ENCODE data around the gene HRK.

HRK gene

DNA sequence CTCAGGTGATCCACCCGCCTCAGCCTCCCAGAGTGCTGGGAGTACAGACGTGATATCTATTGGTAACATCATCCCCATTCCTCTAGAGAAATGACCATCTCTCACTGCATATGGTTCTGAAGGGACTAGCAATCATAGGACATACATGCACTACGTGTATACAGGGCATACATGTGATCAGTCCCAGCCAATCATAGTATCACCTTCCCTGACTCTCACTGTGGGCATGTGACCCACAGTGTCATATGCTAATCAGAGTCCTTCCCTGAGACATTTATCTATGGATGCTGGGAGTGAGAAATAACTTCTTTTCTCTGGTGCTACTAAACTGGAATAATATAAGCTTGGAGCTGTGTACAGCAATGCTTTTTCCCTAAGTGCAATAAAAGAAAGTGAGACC, 17.4 kb upstream of the HRK start:
- no peak for DNase-seq (ENCODE audit: low read depth, low spot score)

- no peak for DNase-seq (ENCODE audit: low read depth, low spot score)
These were observed 16.2 kb upstream of the HRK start for GRCh38 chr12:116897476-116897875.

GRCh38 chr12:116896411-116896924, 15.2 kb upstream of the HRK start:
- DNase-seq (ENCODE audit: low read depth, low spot score) = no peak

DNA sequence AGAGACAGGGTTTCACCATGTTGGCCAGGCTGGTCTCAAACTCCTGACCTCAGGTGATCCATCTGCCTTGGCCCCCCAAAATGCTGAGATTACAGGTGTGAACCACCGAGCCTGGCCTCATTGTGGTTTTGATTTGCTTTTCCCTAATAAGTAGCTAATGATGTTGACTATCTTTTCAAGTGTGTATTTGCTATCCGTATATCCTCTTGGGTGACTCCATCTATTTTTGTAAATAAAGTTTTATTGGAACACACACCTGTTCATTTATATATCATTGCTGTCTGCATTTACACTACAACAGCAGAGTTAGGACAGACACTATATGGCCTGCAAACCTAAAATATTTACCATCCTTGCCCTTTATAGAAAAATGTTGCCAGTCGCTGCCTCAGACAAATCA, 13.7 kb upstream of the HRK start:
- DNase-seq (ENCODE audit: low read depth, low spot score) = no peak

DNA sequence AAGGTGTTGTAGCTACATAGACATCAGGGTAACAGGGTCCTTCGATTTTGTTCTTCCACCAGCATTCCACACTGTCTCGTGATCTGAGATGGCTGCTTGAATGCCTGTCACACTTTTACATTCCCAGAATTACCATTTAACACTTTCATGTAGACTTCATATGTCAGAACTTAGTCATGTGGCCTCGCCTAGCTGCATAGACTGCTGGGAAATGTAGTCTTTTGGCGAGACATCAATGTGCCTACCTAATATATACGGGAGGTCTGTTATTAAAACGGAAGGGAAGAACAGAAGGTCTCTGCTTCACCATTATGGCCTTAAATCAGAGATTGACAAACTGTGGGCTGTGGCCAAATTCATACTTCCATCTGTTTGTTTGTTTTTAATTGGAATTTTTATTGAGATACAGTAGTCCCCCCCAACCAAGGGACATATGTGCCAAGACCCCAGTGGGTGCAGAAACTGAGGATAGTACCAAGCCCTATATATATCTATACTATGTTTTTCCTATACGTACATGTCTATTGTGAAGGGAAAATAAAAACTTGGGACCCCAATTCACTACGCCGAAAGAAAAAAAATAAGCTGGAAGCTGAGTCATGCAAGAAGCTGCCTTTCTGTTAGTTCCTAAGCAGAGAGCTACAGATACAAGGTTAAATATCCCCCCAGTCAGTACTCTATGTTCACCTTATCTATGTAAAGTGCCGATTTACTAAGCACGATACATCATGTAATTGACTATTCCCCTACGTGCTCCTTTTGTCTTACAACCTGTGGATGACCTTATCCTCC, 11.3 kb upstream of the HRK start:
- DNase-seq (ENCODE audit: low read depth, low spot score) = no peak

GRCh38 chr12:116891019-116891418, 9.8 kb upstream of the HRK start:
- DNase-seq (ENCODE audit: low read depth, low spot score) = no peak

DNA sequence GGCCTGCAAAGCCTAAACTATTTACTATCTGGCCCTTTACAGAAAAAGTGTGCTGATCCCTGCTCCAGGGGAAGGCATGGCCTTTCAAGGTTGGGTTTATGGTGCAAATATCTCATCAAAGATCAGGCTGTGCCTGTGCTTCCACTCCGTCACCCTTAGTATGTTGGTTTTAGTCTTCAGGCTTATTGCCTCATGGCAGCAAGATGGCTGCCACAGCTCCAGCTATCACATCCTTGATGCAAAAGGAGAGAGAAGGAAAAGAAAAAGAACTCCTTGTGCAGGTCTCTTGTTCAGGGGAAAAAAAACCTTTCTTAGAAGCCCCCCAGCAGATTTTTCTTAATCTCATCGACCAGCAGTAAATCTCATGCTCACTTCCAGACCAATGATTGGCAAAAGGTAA, 9.1 kb upstream of the HRK start:
- DNase-seq (ENCODE audit: low read depth, low spot score) = no peak

GRCh38 chr12:116887897-116888296, 6.7 kb upstream of the HRK start:
- DNase-seq (ENCODE audit: low read depth, low spot score) = no peak

GRCh38 chr12:116887244-116887643, 6.0 kb upstream of the HRK start:
- no peak for DNase-seq (ENCODE audit: low read depth, low spot score)

DNA sequence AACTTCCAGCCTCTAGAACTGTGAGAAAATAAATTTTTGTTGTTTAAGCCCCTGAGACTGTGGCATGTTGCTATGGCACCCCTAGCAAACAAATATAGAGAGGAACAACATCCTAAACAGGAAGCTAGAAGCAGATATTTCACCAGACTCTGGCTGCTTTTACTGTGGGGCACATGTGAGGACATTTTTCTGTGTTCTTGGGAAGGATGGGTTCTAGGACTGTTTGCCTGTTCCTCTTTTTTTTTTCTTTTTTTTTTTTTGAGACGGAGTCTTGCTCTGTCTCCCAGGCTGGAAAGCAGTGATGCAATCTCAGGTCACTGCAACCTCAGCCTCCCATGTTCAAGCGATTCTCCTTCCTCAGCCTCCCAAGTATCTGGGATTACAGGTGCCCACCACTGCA, 4.2 kb upstream of the HRK start:
- DNase-seq (ENCODE audit: low read depth, low spot score) = no peak

- no peak for DNase-seq (ENCODE audit: low read depth, low spot score)
These were observed 3.6 kb upstream of the HRK start for GRCh38 chr12:116884871-116885270.

DNA sequence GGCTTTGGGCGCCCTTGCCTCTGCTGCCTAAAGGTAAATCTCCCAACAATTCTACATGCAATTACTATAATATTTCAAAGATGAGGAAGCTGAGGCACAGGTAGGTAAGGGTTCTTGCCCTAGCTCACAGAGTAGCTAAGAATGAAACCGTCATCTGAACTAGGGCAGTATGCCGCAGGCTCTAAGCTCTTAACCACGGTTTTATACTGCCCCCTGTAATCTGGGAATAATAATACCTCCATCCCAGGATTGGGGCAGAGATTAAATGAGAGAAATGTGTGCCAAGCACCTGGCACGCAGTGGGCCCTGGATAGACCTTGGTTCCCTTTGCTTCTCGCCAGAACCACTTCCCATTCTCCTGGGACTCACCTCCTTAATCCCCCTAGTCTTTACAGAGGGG, 1.5 kb upstream of the HRK start:
- DNase-seq (ENCODE audit: low read depth, low spot score) = no peak

DNA sequence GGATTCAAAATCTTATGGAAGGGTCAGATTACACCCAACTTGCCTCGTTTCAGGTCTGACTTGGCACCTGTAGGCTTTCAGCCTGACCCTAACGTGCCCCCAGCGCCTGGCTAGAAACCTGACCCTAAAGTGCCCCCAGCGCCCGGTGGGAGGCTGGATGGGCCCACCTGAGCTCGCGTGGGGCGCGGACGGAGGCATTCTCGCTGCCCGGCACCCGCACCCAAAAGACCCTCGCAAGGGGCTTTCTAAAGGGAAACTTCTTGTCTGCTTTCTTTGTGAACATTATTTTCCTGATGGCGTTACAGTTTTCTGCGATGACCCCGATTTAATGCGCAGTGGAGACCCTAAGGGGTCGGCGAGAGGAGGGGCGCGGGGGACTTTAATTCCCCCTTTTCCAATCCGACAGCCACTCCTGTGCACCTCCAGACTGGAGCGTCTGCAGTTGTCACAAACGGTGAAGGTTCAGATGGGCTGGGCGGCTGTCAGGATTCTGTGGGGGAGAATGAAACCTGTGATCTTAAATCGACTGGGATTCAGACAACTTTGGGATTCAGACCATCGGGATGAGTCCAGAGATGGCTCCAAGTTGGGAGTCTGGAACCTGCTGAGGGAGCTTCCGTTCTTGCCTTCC, 751 bp upstream of the HRK start:
- no peak for DNase-seq (ENCODE audit: low read depth, low spot score)

- peak; percentile 77 for DNase-seq (ENCODE audit: low read depth, low spot score)
These were observed 370 bp downstream of the HRK start for GRCh38 chr12:116880817-116881324.

- no peak for DNase-seq (ENCODE audit: low read depth, low spot score)
These were observed 926 bp downstream of the HRK start for GRCh38 chr12:116880213-116880816.

DNA sequence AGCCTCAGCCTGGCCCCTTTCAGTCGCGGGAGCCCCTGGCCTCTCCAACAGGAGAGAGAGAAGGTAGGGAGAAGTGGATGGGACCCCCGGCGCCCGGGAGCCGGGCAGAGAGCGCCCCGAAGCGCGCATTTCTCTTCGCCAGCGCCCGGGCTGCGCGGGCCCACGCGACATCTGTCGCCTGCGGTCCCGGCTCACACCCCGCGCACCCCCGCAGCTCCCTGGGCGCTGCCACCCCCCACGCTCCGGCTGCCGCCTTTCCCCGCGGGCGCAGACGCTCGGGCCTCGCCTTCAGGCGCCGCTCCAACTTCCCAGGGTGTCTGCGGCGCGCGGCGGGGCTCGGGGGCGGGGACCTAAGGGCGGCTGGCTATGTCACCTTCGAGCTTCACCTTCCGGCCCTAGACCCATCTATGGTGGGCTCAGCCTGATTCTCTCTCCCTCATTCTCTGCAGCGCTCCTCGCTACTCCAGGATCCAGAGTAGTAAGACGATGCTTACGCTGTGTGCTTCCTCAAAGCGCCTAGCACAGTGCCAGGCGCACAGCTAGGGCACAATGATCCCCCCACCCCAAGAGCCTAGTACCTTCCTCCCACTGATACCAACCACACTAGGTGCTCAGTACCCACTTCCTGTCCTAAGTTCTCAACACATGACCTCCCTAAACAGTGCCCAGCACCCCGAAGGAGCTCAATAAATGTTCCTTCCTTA, 1.6 kb downstream of the HRK start:
- peak; percentile 14 for DNase-seq (ENCODE audit: low read depth, low spot score)

GRCh38 chr12:116878567-116879508, 2.4 kb downstream of the HRK start:
- DNase-seq (ENCODE audit: low read depth, low spot score) = peak; percentile 73

DNA sequence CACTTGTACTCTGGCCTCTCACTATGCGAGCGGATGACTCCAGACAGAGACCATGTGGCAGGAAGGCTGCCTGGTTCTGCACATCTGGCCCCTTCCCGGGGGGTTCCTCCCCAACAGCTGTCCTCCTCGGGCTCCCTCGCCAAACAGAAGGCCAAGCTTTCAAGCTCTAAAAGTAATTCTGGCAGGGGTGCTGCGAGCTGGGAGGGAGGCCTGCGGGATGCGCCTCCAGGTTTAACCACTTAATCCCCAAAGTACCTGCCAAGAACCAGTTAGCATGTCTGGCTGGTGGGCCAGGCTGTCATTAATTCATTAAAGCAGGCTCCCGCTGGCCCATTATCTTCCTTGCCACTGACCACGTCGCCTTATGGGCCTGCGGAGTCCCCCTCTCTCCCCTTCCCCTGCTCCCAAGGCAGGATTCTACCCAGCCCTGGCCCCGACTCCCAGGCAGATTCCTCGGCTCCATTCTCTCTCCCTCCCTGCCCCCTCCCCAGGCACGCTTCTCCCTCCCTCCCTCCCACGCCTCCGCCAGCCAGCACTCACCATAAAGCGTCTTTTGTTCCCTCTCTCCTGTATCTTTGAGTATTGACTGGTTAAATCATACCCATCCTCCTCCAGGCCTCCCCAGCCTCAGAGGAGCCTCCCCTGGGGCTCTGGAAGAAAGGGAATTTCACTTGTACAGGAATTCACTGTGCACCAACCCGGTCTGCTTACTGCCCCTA, 4.9 kb downstream of the HRK start:
- DNase-seq (ENCODE audit: low read depth, low spot score) = peak; percentile 71

GRCh38 chr12:116874324-116874995, 6.8 kb downstream of the HRK start:
- DNase-seq (ENCODE audit: low read depth, low spot score) = no peak

DNA sequence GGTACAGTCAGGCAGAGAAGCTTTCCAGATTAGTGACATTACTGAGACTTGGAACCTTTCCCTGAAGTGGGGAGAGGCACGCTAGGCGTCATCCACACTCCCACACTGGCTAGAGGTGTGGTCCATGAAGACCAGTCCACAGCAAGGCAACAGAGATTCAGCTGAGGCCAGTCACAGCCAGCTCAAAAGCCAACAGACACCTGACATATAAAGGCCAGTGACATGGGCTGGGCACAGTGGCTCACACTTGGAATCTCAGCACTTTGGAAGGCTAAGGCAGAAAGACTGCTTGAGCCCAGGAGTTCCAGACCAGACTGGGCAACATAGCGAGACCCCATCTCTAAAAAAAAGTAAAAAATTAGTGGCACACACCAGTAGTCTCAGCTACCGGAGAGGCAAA, 10.9 kb downstream of the HRK start:
- DNase-seq (ENCODE audit: low read depth, low spot score) = no peak
